Subcutaneous abdominal adipose tissue (tissue), 5 donors: ENCODE results near the gene CAPZB.

ENCODE experiments used
- H3K27ac ChIP-seq: one replicate; pipeline ENCODE4 v1.7.0; 2013; ENCODE audit warnings: low read depth, mild to moderate bottlenecking, inconsistent platforms, low read length, moderate library complexity
- H3K27me3 ChIP-seq, 5 donors: one replicate each; pipeline ENCODE4 v1.7.0; 2013; ENCODE audit warnings: low read length in 5 of 5, inconsistent platforms in 1 of 5; ENCODE audit not compliant: control insufficient read depth in 5 of 5, insufficient read depth in 4 of 5
- H3K36me3 ChIP-seq, 5 donors: one replicate each; pipeline ENCODE4 v1.7.0; 2013; ENCODE audit warnings: low read length in 5 of 5; ENCODE audit not compliant: control insufficient read depth in 5 of 5, insufficient read depth in 5 of 5
- H3K4me1 ChIP-seq, 5 donors: one replicate each; pipeline ENCODE4 v1.7.0; 2013; ENCODE audit warnings: low read length in 5 of 5, mild to moderate bottlenecking in 3 of 5, moderate library complexity in 1 of 5; ENCODE audit not compliant: control insufficient read depth in 5 of 5, insufficient read depth in 5 of 5
- H3K4me3 ChIP-seq, 5 donors: one replicate each; pipeline ENCODE4 v1.7.0; 2013; ENCODE audit warnings: low read length in 5 of 5, low read depth in 1 of 5
- H3K9ac ChIP-seq, 5 donors: one replicate each; pipeline ENCODE4 v1.7.0; 2013; ENCODE audit warnings: low read length in 5 of 5, mild to moderate bottlenecking in 4 of 5, moderate library complexity in 3 of 5
- H3K9me3 ChIP-seq, 5 donors: one replicate each; pipeline ENCODE4 v1.7.0; 2013; ENCODE audit warnings: low read length in 5 of 5; ENCODE audit not compliant: control insufficient read depth in 5 of 5
- donor health status: healthy.
- donor health status: healthy.
- donor health status: healthy.
- donor health status: healthy.
- donor health status: healthy.

CAPZB gene

DNA sequence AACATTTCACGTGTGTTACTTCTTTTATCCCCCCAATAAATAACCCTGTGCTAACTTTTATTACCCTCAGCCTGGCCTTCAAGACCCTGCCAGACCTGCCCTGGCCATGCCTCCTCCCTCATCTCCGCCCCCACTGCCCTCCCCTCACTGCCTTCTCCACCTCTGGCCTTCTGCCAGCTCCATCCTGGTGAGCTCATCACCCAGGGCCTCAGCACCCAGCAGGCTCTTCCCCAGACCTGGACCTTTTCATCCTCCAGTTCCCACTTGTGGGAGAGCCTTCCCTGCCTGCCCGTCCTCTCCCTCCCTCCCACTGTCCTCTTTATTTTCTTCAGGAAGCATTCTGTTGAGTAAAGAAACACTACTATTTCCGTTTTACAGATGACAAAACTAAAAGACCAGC lies 101.2 kb downstream of the CAPZB start:
- no peak overlapping the region for H3K4me3 ChIP-seq
- H3K27ac ChIP-seq: no peak overlapping the region
- H3K36me3 ChIP-seq: peaks cover 5 to 58% (median 35%) of the 10 kb centered on the region in 5 donors
- no peaks in the 10 kb centered on the region for H3K27me3 ChIP-seq
- no peak overlapping the region for H3K9ac ChIP-seq
- H3K4me1 ChIP-seq: peaks cover 2 to 27% (median 15%) of the 10 kb centered on the region in 5 donors
- no peaks in the 10 kb centered on the region for H3K9me3 ChIP-seq

DNA sequence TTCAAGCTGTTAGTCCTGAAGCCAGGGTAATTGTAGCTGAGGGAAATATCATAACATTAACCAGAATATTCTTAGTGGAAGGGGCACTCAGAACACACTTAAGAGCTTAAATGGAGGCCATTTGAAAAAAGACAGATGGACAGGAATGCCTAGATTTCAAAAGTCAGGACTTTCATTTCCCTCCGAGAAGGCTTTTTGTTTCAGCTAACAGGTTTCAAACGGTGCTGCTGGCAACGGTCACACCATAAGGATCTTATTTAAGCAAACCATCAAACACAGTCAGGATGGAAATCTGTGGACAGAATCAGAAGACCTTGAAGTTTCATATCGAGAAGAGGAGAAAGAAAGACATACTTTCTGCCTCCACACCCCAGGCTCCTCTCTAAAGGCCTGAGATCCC lies 103.1 kb downstream of the CAPZB start:
- Histone ChIP-seq H3K27ac (no peak overlapping the region), H3K4me1 (peaks cover 2 to 21% (median 15%) of the 10 kb centered on the region in 5 donors), H3K4me3 (no peak overlapping the region), H3K27me3 (no peaks in the 10 kb centered on the region), H3K9me3 (no peaks in the 10 kb centered on the region), H3K36me3 (peaks cover 6 to 75% (median 50%) of the 10 kb centered on the region in 5 donors), H3K9ac (no peak overlapping the region)

DNA sequence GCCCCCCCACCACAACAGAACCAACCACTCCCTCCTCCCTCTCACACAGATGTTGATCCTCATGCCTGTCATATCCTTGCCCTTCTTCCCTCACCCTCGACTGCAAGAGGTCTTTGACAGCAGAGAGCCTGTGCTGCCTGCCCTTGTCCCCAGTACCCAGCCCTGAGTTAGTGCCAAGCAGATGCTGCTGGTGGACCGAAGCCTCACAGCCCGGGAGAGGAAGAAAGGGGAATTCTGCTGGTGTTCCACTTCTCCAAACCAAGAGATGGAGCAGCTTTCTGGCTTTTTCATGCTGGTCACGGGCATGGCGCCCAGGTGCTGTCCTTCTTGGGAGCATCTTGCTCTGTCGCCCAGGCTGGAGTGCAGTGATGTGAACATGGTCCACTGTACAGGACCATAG lies 104.1 kb downstream of the CAPZB start:
- no peak overlapping the region for H3K27ac ChIP-seq
- H3K36me3 ChIP-seq: peaks cover 11 to 85% (median 59%) of the 10 kb centered on the region in 5 donors

DNA sequence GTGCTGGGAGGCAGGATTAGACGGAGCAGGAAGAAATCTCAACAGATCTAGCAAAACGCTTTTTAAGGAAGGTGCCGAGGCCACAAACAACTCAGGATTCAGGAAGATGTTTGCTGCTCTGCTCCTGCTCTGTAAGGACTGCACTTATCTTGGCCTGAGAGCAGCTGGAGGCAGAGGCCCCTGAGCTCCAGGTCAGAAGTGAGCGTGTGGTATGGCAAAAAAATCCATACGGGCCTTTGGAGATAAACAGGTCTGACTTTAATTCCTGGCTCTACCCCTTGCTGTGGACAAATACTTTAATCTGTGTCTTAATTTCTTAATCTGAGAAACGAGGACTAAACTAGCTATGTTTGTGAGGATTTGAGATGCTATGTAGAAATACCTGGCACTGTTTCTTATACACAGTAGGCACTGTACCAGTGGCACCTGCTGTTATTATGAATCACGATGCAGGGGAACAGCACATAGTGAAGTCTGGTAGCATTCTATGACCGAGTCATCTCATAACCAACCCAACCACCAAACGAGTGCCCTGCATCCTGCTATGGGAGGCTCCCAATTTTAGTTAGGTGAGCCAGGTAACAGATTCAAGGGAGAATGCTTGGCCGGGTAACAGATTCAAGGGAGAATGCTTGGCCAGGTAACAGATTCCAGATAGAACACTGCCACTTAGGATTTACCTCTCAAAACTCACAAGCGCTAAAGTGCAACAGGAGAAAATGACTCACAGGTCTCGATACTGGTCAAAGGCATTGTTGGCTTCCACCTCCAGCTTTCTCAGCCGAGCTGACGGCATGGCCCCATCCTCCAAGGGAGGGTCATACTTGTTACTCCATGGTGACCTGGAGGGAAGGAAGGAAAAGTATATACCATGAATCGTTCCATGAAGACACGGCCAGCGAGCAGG lies 107.3 kb downstream of the CAPZB start:
- Histone ChIP-seq H3K9me3 (no peaks in the 10 kb centered on the region), H3K4me3 (no peak overlapping the region), H3K27me3 (no peaks in the 10 kb centered on the region), H3K4me1 (peaks cover 0 to 14% (median 11%) of the 10 kb centered on the region in 5 donors), H3K27ac (no peak overlapping the region), H3K9ac (no peak overlapping the region), H3K36me3 (peaks cover 11 to 87% (median 63%) of the 10 kb centered on the region in 5 donors)

More for the DNA sequence above, 104.1 kb downstream of the CAPZB start:
- no peak overlapping the region for H3K9ac ChIP-seq
- no peaks in the 10 kb centered on the region for H3K27me3 ChIP-seq
- no peak overlapping the region for H3K4me3 ChIP-seq
- H3K9me3 ChIP-seq: no peaks in the 10 kb centered on the region
- H3K4me1 ChIP-seq: peaks cover 2 to 12% (median 11%) of the 10 kb centered on the region in 5 donors

DNA sequence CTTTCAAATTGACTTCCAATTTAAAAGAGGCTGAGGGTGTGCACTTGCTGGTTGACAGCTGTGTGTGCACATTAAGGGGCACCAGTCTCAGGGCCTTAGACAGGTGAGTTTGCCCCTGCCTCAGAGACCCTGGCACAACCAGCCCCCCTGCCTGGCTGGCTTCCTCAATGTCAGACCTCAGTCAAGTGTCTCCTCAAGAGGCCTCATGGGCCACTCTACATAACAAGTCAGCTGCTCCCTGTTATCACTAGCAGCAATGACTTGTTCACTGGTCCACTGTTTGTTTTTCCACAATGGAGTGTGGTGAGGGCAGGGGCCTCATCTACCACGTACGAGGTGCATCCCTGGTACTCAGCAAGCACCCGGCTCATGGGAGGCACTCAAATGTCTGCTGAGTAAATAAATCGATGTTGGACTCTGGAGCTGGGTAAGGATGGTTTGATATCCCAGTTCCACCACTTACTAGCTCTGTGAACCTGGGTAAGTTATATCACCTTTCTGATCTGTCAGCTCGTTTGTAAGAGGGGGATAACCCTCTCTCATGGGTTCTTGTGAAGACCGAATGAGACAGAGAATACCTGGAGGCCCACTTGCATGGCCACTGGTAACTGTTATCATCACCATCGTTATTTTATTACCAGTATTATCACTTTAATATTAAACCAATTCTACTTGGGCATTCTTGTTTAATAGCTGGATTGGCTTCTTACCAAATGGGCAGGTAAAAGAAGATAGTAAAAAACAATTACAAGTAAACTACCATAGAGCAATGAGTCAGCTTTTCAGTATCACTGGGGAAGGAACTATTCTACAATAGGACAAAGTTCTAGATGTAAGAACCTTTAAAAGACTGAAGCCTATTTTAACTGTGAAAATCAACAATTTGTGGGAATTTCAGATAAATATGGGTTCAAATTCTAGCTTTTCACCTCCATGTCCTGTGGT lies 108.6 kb downstream of the CAPZB start:
- Histone ChIP-seq H3K9me3 (no peaks in the 10 kb centered on the region), H3K27me3 (no peaks in the 10 kb centered on the region), H3K36me3 (peaks cover 9 to 84% (median 60%) of the 10 kb centered on the region in 5 donors), H3K4me1 (peaks cover 0 to 19% (median 14%) of the 10 kb centered on the region in 5 donors), H3K9ac (no peak overlapping the region), H3K4me3 (no peak overlapping the region), H3K27ac (no peak overlapping the region)

DNA sequence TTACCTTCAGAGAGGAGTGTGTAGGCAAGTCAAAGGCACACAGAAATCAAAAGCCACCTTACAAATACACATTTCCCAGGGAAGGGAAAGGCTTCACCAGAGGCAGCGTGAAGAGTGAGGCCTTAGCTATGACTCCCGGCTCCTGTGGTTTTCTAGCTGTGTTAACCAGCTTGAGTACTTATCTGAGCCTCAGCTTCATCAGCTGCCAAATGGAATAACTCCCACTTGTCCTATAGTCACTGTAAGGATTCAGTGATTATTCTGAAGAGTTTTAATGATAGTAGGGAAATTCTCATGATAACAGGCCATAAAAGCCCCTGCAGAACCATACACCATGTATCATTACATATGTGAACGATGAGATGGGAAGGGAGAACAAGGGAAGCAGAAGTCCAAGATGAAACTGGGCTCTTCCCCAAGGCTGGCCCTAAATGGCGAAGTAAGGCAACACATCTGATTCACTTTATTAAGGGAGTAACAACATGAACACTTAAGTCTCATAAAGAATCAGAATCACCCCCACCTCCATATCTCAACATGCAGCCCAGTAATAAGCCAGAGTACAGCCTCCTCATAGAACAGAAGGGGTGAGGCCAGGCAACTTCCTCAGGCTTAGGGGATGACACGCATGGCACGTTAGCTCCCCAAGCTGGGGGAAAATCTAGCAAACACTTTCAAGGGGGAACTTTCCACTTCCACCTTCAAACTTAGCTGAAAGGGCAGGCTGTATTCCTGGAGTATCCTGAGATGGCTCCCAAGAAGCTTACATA lies 109.5 kb downstream of the CAPZB start:
- no peak overlapping the region for H3K4me3 ChIP-seq
- no peak overlapping the region for H3K9ac ChIP-seq
- no peaks in the 10 kb centered on the region for H3K9me3 ChIP-seq
- peaks cover 0 to 19% (median 14%) of the 10 kb centered on the region in 5 donors for H3K4me1 ChIP-seq
- peaks cover 9 to 85% (median 65%) of the 10 kb centered on the region in 5 donors for H3K36me3 ChIP-seq
- H3K27me3 ChIP-seq: no peaks in the 10 kb centered on the region
- no peak overlapping the region for H3K27ac ChIP-seq

DNA sequence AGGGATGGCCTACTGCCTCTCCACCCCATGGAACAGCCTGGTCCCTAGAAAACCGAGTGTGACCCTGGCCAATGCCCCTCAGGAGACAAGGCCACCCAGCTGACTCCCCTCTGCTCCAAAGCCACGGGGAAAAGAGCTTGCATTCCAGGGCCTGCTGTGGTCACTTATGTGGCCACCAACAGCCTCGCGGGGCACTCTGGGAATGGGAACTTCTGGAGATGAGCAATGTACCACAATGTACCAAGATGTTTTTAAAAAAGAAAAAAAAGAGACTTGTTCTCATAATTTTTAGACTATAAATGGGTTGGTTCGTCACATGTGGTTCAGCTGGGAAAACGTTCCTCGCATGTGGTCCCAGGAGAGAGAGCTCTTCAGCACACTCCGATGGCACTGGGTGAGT lies 110.4 kb downstream of the CAPZB start:
- Histone ChIP-seq H3K27ac (no peak overlapping the region), H3K9ac (no peak overlapping the region), H3K4me3 (no peak overlapping the region), H3K4me1 (peaks cover 0 to 24% (median 23%) of the 10 kb centered on the region in 5 donors), H3K27me3 (no peaks in the 10 kb centered on the region), H3K36me3 (peaks cover 9 to 76% (median 59%) of the 10 kb centered on the region in 5 donors), H3K9me3 (no peaks in the 10 kb centered on the region)

DNA sequence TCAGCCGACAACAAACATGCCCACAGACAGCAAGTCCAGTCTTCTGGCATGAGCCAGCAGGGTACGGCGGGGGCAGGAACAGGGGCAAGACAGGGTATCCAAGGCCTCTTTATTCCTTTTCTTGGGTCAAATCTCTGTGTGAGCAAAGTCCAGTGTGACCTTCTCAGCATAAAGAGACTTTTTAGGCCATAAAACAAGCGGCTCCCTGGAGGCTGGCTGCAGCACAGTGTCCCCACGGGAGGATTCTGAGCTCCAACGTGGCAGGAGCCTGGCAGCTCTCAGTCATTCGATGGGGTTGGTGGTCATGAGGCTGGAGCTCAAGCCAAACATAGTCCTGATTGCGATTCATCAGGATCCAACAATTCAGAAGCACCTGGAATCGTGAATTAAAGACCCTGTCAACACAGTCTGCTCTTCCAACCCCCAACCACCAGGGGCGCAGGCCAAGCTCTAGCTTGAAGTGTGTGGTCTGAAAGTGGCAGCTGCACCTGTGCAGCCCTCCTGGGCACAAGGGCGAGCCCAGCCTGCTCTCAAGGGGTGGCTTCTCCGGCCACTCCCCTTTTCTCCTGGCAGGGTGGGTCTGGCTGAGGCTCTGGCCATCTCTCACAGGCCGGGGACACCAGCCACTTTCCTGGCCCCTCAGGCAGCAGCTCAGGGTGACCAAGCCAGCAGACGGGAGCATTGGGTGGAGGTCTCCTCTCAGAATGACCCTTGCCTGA lies 111.1 kb downstream of the CAPZB start:
- peaks cover 6 to 75% (median 56%) of the 10 kb centered on the region in 5 donors for H3K36me3 ChIP-seq
- H3K27me3 ChIP-seq: no peaks in the 10 kb centered on the region
- peaks cover 0 to 31% (median 27%) of the 10 kb centered on the region in 5 donors for H3K4me1 ChIP-seq
- no peak overlapping the region for H3K27ac ChIP-seq
- no peak overlapping the region for H3K9ac ChIP-seq
- no peaks in the 10 kb centered on the region for H3K9me3 ChIP-seq
- no peak overlapping the region for H3K4me3 ChIP-seq
